Neural cell (in vitro differentiated cells): Measurements from ENCODE around the gene ANO9.

Experiments
- CTCF ChIP-seq: fragments of 450-650 bp; IDR thresholded peaks from 2 replicates; pipeline ENCODE4 v1.5.1; 2014; ENCODE audit warnings: antibody characterized with exemption, mild to moderate bottlenecking, moderate library complexity; ENCODE audit not compliant: poor library complexity, severe bottlenecking
- EZH2 ChIP-seq: fragments of 200-600, 300-800 bp; shearing (Covaris generic), sonication (generic); IDR thresholded peaks from 2 replicates; pipeline ENCODE4 v1.6.1; 2014; ENCODE audit warnings: antibody characterized with exemption, low read length, borderline replicate concordance, mild to moderate bottlenecking; ENCODE audit not compliant: insufficient read depth, poor library complexity, severe bottlenecking
- REST ChIP-seq: IDR thresholded peaks from 2 replicates; pipeline ENCODE4 v1.6.1; 2012; ENCODE audit warnings: borderline replicate concordance

GRCh38 chr11:413120-414081 is 28.4 kb downstream of the ANO9 start:
- TF ChIP-seq REST (no peak), EZH2 (no peak), CTCF (no peak)
